HG02884 (cell line): Measurements from ENCODE around the gene AGGF1.
"Not testable (repeated sequence)": the region's sequence is repeated elsewhere in the genome, so short reads cannot be mapped to it uniquely, and the experiment has no call there.

Experiments
- ATAC-seq: cut with Tn5 transposase; IDR thresholded peaks from one replicate; pipeline ENCODE4 v1.9.1; 2021; ENCODE audit warnings: mild to moderate bottlenecking, moderate library complexity; ENCODE audit not compliant: unreplicated experiment

The AGGF1 gene

DNA sequence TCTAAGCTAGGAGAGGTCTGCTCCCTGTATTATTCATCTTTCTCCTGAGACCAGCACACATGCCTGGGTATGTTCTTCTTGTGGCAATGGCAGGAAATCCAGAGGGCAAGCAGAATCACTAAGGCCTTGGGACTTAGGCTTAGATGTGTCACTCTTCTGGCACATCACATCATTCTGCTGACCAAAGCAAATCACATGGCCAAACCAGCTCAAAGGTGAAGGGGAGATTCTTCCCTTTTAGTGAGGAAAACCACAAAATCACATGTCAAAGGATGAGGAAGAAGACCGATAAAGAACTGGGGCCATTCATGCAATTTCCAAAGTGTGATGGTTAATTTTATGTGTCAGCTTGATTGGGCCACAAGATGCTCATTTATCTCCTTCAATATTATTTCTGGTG lies 5.7 kb upstream of the AGGF1 start:
- ATAC-seq = no peak

DNA sequence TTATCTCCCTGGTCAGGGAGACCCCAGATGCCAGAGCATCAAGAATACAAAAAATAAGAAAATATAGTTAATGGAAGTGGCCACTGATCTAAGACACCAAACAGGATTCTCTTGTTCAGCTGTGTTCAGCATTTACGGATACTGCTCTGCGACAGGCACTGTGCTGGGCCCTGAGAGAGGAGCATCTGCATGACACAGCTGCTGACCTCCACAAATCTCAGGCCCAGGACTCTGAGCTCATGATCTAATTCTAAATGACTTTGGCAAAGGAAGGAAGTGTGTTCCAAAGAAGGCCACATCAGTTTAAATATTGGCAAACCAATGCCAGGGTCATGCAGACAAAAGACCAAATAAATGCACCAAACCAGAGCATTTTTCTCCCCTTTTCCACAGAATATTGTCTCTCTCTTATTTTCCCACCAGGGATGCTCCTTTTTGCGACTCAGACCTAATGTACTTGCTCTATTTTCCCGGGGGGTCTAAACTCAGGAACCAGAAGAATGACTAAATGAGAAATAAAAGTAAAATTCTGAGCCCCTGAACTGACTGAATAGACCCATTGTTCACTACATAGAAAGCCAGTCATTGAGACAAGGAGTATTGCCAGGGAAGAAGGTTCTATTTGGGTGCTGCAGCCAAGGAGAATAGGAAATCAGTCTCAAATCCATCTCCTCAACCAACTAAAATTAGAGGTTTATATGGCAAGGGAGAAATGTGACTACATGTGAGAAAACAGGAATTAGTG lies 1.4 kb upstream of the AGGF1 start:
- no peak for ATAC-seq

DNA sequence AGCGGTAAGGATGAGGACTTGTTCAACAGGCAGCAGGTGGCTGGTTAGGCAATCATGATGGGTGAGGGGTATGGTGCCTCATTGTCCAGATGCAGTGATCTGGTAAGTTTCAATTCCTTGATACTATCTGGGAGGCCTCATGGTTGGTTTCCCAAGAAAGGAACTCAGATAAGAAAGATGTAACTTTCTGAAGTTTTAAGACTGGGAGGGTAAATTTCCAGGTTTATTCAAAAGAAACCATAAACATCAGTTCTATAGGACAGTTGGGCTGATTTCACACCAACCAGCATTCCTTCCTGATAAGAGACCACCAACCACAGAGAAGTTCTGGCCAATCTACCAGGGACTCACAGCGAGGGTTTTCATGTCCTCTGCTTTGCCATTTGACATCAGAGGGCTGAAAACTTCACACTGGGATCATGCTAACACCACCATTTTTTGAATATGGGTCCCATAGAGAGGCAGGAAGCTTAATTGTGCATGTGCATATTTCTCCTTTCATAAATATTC lies 773 bp upstream of the AGGF1 start:
- ATAC-seq = no peak

- no peak for ATAC-seq
Observed at GRCh38 chr5:77031891-77032290, 1.7 kb downstream of the AGGF1 start.

GRCh38 chr5:77032635-77033034 lies 2.4 kb downstream of the AGGF1 start:
- ATAC-seq = no peak

DNA sequence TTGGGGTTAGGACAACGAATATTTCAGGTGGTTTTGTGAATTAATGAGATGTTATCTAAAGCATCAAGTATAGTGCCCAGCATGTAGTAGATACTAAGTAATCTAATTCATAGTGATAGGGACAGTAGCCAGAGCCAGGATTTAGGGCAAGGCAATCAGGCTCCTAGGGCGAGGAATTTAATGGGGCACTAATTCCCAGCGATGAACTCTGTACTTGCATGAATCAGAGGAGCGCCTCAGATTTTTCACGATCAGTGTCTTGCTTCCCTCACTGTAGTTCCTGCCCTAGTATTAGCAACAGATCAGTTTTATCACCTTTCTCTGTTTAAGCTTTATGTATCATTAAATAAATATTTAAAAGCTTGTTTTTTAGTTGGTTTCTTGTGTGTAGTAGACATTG lies 3.1 kb downstream of the AGGF1 start:
- ATAC-seq = no peak

GRCh38 chr5:77035950-77036349 lies 5.7 kb downstream of the AGGF1 start:
- no peak for ATAC-seq

- ATAC-seq = peak; percentile 59
Observed at GRCh38 chr5:77046416-77047073, 16.3 kb downstream of the AGGF1 start.

GRCh38 chr5:77064040-77064439 lies 33.8 kb downstream of the AGGF1 start:
- ATAC-seq = no peak

GRCh38 chr5:77065256-77065655 lies 35.1 kb downstream of the AGGF1 start:
- no peak for ATAC-seq

- no peak for ATAC-seq
Observed at GRCh38 chr5:77066184-77066583, 36.0 kb downstream of the AGGF1 start.

DNA sequence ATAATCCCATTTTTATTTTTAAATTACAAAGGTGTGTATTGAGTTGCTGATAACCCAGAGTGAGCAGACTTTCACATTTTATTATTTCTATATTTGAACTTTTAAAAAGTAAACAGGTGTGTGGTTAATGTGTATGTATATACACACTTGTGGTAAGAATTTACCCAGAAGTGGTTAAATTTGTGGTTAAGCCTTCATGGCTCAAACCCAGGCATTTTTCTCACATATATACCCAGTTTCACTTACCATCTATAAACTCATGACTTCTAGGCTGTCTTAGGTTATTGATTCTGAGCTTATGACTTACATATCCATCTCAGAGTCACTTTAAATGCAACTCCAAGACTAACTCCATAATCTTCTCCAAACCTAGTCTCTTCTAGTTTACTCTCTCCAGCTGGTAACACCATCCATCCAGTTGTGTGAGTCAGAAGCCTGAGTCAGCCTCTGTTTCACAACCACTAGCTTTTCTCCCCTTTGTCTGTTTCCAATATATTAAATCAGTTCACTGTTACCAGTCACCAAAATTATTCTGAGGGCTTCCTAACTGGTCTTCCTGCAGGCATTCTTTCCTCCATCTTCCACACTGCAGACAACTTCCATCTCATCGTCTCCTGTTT lies 36.7 kb downstream of the AGGF1 start:
- no peak for ATAC-seq

- ATAC-seq = no peak
Observed at GRCh38 chr5:77073667-77074066, 43.5 kb downstream of the AGGF1 start.

GRCh38 chr5:77074745-77075144 lies 44.5 kb downstream of the AGGF1 start:
- ATAC-seq = no peak

GRCh38 chr5:77076961-77077828 lies 47.0 kb downstream of the AGGF1 start:
- ATAC-seq = peak; percentile 74

- no peak for ATAC-seq
Observed at GRCh38 chr5:77077829-77078176, 47.6 kb downstream of the AGGF1 start.

DNA sequence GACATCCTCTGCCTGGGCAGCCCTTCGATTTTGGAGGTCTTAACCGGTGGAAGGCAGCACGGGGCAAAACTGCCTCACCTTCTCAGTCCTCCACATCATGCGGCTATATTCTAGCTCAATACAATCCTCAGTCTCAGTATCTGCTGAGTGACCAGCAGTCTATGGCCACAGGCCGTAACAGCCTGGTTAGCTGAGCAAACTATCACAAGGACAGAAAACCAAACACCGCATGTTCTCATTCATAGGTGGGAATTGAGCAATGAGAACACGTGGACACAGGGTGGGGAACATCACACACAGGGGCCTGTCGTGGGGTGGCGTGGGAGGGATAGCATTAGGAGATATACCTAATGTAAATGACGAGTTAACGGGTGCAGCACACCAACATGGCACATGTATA lies 50.3 kb downstream of the AGGF1 start:
- not testable (repeated sequence) for ATAC-seq

DNA sequence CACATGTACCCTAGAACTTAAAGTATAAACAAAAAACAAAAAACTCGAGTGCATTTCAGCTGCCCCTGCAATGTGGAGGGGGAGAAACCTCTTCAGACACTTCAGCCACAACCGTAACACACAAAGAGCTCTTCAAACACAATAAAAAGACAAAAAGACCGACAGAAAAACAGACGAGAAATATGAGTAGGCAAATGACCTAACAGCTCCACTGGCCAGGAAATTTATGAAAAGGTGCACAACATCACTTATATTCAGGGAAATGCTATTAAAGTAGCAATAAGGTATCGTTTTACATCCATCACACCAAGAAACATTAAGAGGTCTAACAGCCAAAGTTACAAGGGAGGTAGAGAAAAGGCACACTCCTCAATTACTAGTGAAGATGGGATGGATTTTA lies 50.7 kb downstream of the AGGF1 start:
- ATAC-seq = no peak

DNA sequence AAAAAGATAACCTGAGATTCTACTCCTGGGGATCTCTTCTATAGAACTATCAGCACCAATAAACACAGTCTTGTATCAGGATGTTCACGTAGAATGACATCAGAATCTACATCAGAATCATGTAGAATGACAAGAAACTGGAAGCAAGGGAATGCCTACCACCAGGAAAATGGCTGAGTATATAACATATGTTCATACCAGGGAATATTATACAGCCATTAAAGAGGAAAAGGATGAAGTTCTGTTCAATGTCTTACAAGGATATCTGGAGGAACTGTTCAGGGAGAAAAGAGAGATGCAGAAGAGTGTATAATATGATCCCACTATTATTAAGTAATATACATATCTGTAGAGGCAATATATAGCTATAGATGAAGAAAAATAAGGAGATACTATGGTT lies 52.1 kb downstream of the AGGF1 start:
- no peak for ATAC-seq

DNA sequence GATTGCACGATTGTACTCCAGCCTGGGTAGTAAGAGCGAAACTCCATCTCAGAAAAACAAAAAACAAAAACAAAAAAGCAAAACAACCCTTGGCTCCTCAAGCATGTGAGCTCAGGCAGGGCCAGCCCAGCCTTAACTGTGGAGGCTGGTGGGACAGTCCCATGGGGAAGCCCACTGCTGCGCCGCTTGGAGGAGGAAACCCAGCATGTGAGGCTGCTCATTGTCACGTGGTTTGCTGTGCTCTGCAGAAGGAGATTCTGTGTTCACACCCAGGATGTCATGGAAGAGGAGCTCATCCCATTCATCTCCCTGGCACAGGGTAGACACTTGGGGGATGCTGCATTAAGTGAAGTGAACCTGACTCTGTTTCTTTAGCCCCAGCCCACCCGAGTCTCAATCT lies 52.9 kb downstream of the AGGF1 start:
- no peak for ATAC-seq

DNA sequence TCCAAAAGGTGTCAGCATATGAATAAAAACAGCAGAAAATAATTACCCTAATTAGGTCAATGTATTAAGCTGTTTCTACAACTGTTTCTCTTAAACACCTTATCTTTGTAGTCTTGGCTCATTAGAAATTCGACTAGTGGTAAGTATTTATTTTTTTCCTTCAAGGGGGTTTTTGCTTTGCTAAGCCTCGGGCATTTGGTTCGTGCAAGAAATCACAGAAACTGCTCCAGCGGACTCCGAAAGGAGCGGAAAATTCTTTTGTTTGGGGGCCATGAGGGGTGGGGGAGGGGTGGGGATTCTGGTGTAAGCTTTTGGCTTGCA lies 56.1 kb downstream of the AGGF1 start:
- ATAC-seq = no peak
